SKM-1 treated with dmso at 0.1 percent for 144 hours (cell line): ENCODE measurements around the gene PNMT.

ENCODE experiments used
- DNase-seq: peaks from one replicate; lab custom pipeline; 2025; ENCODE audit not compliant: unreplicated experiment; lab: John Stamatoyannopoulos, UW

Gene PNMT

GRCh38 chr17:39653316-39653661, 15.0 kb upstream of the PNMT start:
- no peak for DNase-seq

GRCh38 chr17:39653662-39654331, 14.5 kb upstream of the PNMT start:
- DNase-seq = peak; percentile 58

GRCh38 chr17:39655105-39655504, 13.1 kb upstream of the PNMT start:
- DNase-seq = no peak

- DNase-seq = no peak
Observed at GRCh38 chr17:39658346-39658745, 9.9 kb upstream of the PNMT start.

GRCh38 chr17:39658760-39659159, 9.5 kb upstream of the PNMT start:
- DNase-seq = no peak

- DNase-seq = no peak
Observed at GRCh38 chr17:39659279-39660010, 8.8 kb upstream of the PNMT start.

- DNase-seq = no peak
Observed at GRCh38 chr17:39660011-39660360, 8.3 kb upstream of the PNMT start.

GRCh38 chr17:39660397-39661385, 7.6 kb upstream of the PNMT start:
- no peak for DNase-seq

GRCh38 chr17:39661744-39662541, 6.3 kb upstream of the PNMT start:
- no peak for DNase-seq

GRCh38 chr17:39662551-39663339, 5.5 kb upstream of the PNMT start:
- DNase-seq = no peak

- no peak for DNase-seq
Observed at GRCh38 chr17:39663340-39663687, 4.9 kb upstream of the PNMT start.

GRCh38 chr17:39663688-39664580, 4.3 kb upstream of the PNMT start:
- DNase-seq = no peak

- DNase-seq = no peak
Observed at GRCh38 chr17:39664581-39665561, 3.4 kb upstream of the PNMT start, which contains the start of gene TCAP. Gene TCAP, plus strand, starts transcription at chr17:39665349. Its CDS starts 11 bp downstream, at chr17:39665360.

- DNase-seq = no peak
Observed at GRCh38 chr17:39665642-39666224, 2.5 kb upstream of the PNMT start.

- DNase-seq = no peak
Observed at GRCh38 chr17:39666231-39666600, 2.0 kb upstream of the PNMT start.

GRCh38 chr17:39666601-39667261, 1.5 kb upstream of the PNMT start:
- no peak for DNase-seq
